Transverse colon (tissue), 4 donors: ENCODE results near the gene BBX.

Experiments
- EP300 ChIP-seq: sonication (generic); formaldehyde crosslinking; IDR thresholded peaks from one replicate; pipeline ENCODE4 v1.6.1; 2017; ENCODE audit warnings: antibody characterized with exemption, low read depth
- POLR2A ChIP-seq: fragments of 450-650 bp; IDR thresholded peaks from one replicate; pipeline ENCODE4 v1.6.1; 2016; ENCODE audit warnings: antibody characterized with exemption, mild to moderate bottlenecking, moderate library complexity
- POLR2AphosphoS5 ChIP-seq, 3 donors: sonication (generic); formaldehyde crosslinking; IDR thresholded peaks; one replicate each; pipeline ENCODE4 v1.6.1; 2016; ENCODE audit warnings: antibody characterized with exemption in 3 of 3
- TF ChIP-seq, protein P1 (sequence below), 5 experiments: fragments of 200-600 bp in 3 of 5; fragments of 450-650 bp in 2 of 5; sonication (generic) in 3 of 5; IDR thresholded peaks; 1 replicate in 2 of 5; 2 replicates in 3 of 5; pipeline ENCODE4 v1.5.1; 2016 to 2017; ENCODE audit warnings: antibody characterized with exemption in 5 of 5, inconsistent platforms in 3 of 5, mild to moderate bottlenecking in 2 of 5, moderate library complexity in 1 of 5

DNA sequence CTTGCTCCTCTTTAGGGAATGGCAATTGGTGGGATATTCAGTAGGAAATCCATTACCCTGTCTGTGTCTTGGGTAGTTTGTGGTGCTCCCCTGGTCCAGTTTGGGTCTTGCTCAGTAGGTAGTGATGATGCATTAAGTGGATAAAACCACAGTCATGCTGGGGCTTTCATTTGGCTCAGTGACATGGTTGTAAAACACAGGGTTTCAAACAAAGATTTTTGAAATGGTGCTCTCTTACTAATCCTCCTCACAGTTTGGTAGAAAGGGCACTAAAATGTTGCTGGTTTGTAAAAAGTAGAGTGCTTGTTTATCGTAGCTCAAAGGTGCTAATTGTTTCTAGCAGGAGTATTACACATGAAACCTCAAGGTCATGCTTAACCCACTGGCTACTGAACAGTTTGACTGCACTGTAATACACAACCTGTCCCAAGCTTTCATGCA lies 22.9 kb downstream of the BBX start:
- TF ChIP-seq, protein P1, sequence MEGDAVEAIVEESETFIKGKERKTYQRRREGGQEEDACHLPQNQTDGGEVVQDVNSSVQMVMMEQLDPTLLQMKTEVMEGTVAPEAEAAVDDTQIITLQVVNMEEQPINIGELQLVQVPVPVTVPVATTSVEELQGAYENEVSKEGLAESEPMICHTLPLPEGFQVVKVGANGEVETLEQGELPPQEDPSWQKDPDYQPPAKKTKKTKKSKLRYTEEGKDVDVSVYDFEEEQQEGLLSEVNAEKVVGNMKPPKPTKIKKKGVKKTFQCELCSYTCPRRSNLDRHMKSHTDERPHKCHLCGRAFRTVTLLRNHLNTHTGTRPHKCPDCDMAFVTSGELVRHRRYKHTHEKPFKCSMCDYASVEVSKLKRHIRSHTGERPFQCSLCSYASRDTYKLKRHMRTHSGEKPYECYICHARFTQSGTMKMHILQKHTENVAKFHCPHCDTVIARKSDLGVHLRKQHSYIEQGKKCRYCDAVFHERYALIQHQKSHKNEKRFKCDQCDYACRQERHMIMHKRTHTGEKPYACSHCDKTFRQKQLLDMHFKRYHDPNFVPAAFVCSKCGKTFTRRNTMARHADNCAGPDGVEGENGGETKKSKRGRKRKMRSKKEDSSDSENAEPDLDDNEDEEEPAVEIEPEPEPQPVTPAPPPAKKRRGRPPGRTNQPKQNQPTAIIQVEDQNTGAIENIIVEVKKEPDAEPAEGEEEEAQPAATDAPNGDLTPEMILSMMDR (IDR thresholded peaks at IDR 0.05), result no peak
- no peak for TF ChIP-seq POLR2A
- TF ChIP-seq EP300, result no peak
- no peak for TF ChIP-seq POLR2AphosphoS5 (IDR thresholded peaks at IDR 0.05)
